Ovary (tissue), 3 donors: ENCODE measurements around the gene COG5.

ENCODE experiments used
- EP300 ChIP-seq: sonication (generic); formaldehyde crosslinking; IDR thresholded peaks from one replicate; pipeline ENCODE4 v1.6.1; 2017; ENCODE audit warnings: antibody characterized with exemption
- POLR2A ChIP-seq: fragments of 450-650 bp; IDR thresholded peaks from one replicate; pipeline ENCODE4 v1.6.1; 2017; ENCODE audit warnings: antibody characterized with exemption, mild to moderate bottlenecking, moderate library complexity
- TF ChIP-seq, protein P1 (sequence below), 3 donors: fragments of 450-650 bp in 2 of 3; fragments of 200-600 bp in 1 of 3; IDR thresholded peaks; one replicate each; pipeline versions ENCODE4 v1.5.1 to v1.8.0; 2016 to 2022; ENCODE audit warnings: antibody characterized with exemption in 3 of 3, mild to moderate bottlenecking in 1 of 3
- donor health status: DM: no; HTN: no; CAD: no.

DNA sequence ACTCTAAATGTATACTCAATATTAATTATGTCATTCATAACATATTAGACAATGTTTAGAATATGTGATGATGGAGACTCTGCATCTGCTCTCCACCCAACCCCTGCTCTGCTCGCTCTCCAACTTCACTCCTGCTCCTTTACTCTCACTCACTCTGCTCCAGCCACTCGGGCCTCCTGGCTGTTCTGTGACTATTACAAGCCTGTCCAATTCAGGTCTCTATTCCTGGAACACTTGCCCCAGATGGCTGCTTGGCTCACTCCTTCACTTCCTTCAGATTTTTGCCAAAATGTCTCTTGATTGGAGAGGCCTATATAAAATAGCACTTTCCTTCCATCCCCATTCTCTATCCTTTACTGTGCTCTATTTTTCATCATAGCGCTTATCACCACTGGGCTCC is 310.1 kb downstream of the COG5 start:
- TF ChIP-seq, protein P1, sequence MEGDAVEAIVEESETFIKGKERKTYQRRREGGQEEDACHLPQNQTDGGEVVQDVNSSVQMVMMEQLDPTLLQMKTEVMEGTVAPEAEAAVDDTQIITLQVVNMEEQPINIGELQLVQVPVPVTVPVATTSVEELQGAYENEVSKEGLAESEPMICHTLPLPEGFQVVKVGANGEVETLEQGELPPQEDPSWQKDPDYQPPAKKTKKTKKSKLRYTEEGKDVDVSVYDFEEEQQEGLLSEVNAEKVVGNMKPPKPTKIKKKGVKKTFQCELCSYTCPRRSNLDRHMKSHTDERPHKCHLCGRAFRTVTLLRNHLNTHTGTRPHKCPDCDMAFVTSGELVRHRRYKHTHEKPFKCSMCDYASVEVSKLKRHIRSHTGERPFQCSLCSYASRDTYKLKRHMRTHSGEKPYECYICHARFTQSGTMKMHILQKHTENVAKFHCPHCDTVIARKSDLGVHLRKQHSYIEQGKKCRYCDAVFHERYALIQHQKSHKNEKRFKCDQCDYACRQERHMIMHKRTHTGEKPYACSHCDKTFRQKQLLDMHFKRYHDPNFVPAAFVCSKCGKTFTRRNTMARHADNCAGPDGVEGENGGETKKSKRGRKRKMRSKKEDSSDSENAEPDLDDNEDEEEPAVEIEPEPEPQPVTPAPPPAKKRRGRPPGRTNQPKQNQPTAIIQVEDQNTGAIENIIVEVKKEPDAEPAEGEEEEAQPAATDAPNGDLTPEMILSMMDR (IDR thresholded peaks at IDR 0.05), result no peak
- TF ChIP-seq POLR2A, result no peak
- TF ChIP-seq EP300, result no peak
